Body of pancreas (tissue), 4 donors: ENCODE measurements around the gene OLFML1. TPM values are rescaled to one million over a fixed set of nuclear protein-coding genes. Genes with fewer than 3 reads are reported as not detected.

Source experiments
- ATAC-seq: fragments of 150-250 bp; one replicate; pipeline ENCODE4 v1.9.1; 2016
- DNase-seq, 4 donors: peaks; one replicate each; pipeline ENCODE4 v3.0.0-alpha.2; 2019
- H3K27ac ChIP-seq, 4 donors: fragments of 200-600 bp; sonication (generic); 1 replicate in 3 of 4; 2 replicates in 1 of 4; pipeline versions ENCODE4 v1.5.1 to v1.6.1; 2016 to 2019; ENCODE audit warnings: mild to moderate bottlenecking in 1 of 4, mixed read lengths in 1 of 4, moderate library complexity in 1 of 4
- H3K27me3 ChIP-seq, 2 donors: fragments of 200-600 bp; sonication (generic); one replicate each; pipeline ENCODE4 v1.6.0; 2016; ENCODE audit warnings: mild to moderate bottlenecking in 1 of 2
- H3K36me3 ChIP-seq, 2 donors: fragments of 200-600 bp; sonication (generic); replicated peaks in 1 of 2; 2 replicates each; pipeline ENCODE4 v1.5.1; 2016; ENCODE audit warnings: low read depth in 2 of 2; ENCODE audit not compliant: insufficient read depth in 1 of 2
- H3K4me1 ChIP-seq: fragments of 200-600 bp; sonication (generic); one replicate; pipeline ENCODE4 v1.6.0; 2016
- H3K4me3 ChIP-seq, 2 donors: fragments of 200-600 bp; sonication (generic); 1 replicate in 1 of 2; 2 replicates in 1 of 2; pipeline ENCODE4 v1.5.1; 2016 to 2019
- H3K9me3 ChIP-seq, 3 donors: fragments of 200-600 bp; sonication (generic); 1 replicate in 2 of 3; 2 replicates in 1 of 3; pipeline ENCODE4 v1.5.1; 2016
- POLR2A ChIP-seq, 3 donors: fragments of 450-650 bp; IDR thresholded peaks; one replicate each; pipeline ENCODE4 v1.6.1; 2016; ENCODE audit warnings: antibody characterized with exemption in 3 of 3, mild to moderate bottlenecking in 2 of 3
- WGBS, 2 donors: methylation state at CpG; one replicate each; pipeline ENCODE4 v1.1.5; 2017; 5-methylcytosine and 5-hydroxymethylcytosine counted together
- intact Hi-C: fragments of 100-400 bp; cut with DNase I; formaldehyde crosslinking; loops from one replicate; pipeline ENCODE4 v1.15.1; 2023
- total RNA-seq, 2 donors: library from RNA; depleted of rRNA; stranded (reverse); fragments of >200 nt; gene quantifications; one replicate each; pipeline ENCODE4 v1.1.0, GENCODE V29; 2016
- TF ChIP-seq, protein P1 (sequence below), 7 experiments: fragments of 450-650 bp in 4 of 7; fragments of 200-600 bp in 3 of 7; sonication (generic) in 3 of 7; IDR thresholded peaks; one replicate each; pipeline ENCODE4 v1.5.1; 2016 to 2019; ENCODE audit warnings: antibody characterized with exemption in 7 of 7

OLFML1 gene
- total RNA-seq, 2 donors from 2014 or later = 2.3 to 3.6 TPM

DNA sequence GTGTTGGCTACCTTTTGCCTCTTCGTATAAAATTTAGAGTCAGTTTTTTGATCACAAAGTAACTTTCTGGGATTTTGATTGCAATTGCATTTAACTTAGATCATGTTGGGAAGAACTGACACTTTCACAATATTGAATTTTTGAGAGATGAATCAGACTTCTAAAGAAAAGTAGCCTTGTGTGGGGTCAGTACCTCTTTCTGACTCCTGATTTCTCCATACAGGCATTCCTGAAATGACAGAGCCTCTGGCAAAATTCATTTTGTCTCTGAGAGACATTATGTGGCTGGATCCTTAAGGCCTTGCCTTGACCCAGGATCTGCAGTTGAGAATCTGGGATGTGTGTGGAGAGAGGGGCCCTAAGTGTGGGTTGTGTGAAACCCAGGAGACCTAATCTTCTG lies 66.3 kb downstream of the OLFML1 start:
- Histone ChIP-seq H3K27me3 (no peaks in the 10 kb centered on the region), H3K36me3 (no peaks in the 10 kb centered on the region), H3K4me1 (peaks cover 10% of the 10 kb centered on the region), H3K9me3 (no peaks in the 10 kb centered on the region), H3K4me3 (no peak overlapping the region), H3K27ac (no peak overlapping the region)
- intact Hi-C loops = no loop called here
- ATAC-seq (no peak), DNase-seq (no peak)
- WGBS, 2 donors = 86 to 95% methylated on average over 1 of the region's 1 CpG
- TF ChIP-seq, protein P1, sequence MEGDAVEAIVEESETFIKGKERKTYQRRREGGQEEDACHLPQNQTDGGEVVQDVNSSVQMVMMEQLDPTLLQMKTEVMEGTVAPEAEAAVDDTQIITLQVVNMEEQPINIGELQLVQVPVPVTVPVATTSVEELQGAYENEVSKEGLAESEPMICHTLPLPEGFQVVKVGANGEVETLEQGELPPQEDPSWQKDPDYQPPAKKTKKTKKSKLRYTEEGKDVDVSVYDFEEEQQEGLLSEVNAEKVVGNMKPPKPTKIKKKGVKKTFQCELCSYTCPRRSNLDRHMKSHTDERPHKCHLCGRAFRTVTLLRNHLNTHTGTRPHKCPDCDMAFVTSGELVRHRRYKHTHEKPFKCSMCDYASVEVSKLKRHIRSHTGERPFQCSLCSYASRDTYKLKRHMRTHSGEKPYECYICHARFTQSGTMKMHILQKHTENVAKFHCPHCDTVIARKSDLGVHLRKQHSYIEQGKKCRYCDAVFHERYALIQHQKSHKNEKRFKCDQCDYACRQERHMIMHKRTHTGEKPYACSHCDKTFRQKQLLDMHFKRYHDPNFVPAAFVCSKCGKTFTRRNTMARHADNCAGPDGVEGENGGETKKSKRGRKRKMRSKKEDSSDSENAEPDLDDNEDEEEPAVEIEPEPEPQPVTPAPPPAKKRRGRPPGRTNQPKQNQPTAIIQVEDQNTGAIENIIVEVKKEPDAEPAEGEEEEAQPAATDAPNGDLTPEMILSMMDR (IDR thresholded peaks at IDR 0.05) = no peak
- no peak for TF ChIP-seq POLR2A (IDR thresholded peaks at IDR 0.05)

DNA sequence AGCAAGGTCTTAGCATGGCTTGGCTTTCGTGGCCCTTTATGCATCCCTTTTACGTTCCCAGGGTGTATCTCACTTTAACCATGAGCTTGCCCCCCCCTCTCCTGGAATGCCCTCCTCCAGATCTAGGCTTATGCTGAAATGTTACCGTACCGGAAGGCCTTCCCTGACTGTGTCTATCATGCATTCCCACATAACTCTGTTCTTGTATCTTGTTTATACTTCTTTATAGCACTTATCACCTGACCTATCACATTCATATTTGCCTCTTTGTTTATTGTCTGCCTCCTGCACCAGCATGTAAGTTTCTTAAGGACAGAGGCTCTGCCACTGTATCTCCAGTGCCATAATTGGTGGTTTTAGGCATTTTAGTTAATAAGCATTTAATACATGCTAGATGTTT lies 67.4 kb downstream of the OLFML1 start:
- 87 to 94% methylated on average over 4 of the region's 4 CpGs for WGBS, 2 donors
- no peaks in the 10 kb centered on the region for H3K9me3 ChIP-seq
- no peak for DNase-seq
- H3K36me3 ChIP-seq = no peaks in the 10 kb centered on the region
- H3K4me1 ChIP-seq = peaks cover 10% of the 10 kb centered on the region
- H3K27me3 ChIP-seq = no peaks in the 10 kb centered on the region
- ATAC-seq = no peak
- H3K4me3 ChIP-seq = no peak overlapping the region
- intact Hi-C loops = no loop called here
- no peak for TF ChIP-seq POLR2A (IDR thresholded peaks at IDR 0.05)
- TF ChIP-seq, protein P1 (IDR thresholded peaks at IDR 0.05) = no peak
- H3K27ac ChIP-seq = no peak overlapping the region

DNA sequence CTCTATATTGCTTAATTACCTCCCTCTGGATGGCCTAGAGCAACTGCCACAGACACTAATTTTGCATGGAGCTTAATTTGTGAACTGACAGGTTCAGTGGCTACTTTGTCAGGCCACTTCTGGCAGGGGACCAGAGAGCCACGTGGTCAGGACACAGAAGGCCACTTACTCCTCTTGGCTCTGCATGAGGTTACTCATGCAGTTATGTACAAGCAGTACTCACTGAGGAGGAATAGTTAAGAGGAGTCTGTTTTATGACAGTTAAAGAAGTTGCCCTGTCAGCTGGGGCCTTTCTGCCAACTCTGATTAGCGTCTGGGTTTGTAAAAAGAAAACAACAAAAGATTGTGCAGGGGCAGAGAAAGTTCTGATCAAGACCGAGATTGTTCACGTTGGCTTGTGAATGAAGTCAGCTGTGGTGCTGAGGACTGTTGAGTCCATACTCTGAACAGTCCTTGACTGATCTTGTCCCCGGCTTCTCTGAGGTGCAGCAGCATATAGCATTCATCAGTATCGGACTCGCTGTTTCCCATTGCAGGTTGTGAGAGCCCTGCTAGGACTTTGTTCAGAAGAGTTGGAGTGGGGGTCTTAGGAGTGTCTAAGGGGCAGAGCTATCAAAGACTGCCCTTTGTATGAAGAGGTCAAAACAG lies 69.9 kb downstream of the OLFML1 start:
- Histone ChIP-seq H3K9me3 (no peaks in the 10 kb centered on the region), H3K36me3 (no peaks in the 10 kb centered on the region), H3K27me3 (no peaks in the 10 kb centered on the region), H3K27ac (peak overlapping the region in 2 of 4 donors; percentile 3 to 8), H3K4me1 (peaks cover 10% of the 10 kb centered on the region), H3K4me3 (no peak overlapping the region)
- TF ChIP-seq, protein P1 (IDR thresholded peaks at IDR 0.05) = no peak
- TF ChIP-seq POLR2A (IDR thresholded peaks at IDR 0.05) = no peak
- DNase-seq (peak; percentile 72 to 86 (median 76)), ATAC-seq (peak; percentile 89)
- intact Hi-C loops = no loop called here
- WGBS, 2 donors = 45 to 47% methylated on average over 7 of the region's 7 CpGs

DNA sequence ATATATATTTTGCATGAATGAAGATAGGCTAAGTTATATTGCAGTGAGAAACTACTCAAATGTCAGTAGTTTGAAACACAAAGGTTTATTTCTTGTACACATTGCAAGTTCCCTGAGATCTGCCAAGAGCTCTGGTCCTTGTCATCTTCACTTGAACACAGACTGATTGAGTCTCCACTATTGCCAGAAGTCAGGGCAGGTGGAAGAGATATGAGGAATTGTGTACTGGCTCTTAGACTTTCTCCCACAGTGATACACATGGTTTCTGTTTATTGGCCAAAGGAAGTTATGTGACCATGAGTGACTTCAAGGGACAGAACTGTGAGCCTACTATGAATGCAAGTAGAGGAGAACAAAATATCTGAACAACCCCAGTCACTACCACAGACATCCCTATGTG lies 72.7 kb downstream of the OLFML1 start:
- Histone ChIP-seq H3K36me3 (no peaks in the 10 kb centered on the region), H3K4me1 (peaks cover 10% of the 10 kb centered on the region), H3K9me3 (no peaks in the 10 kb centered on the region), H3K4me3 (no peak overlapping the region), H3K27ac (no peak overlapping the region), H3K27me3 (no peaks in the 10 kb centered on the region)
- DNase-seq = no peak
- intact Hi-C loops = no loop called here
- no peak for ATAC-seq
- TF ChIP-seq POLR2A (IDR thresholded peaks at IDR 0.05) = no peak
- TF ChIP-seq, protein P1 (IDR thresholded peaks at IDR 0.05) = no peak
